HS-5 (cell line): ENCODE data around the gene SEPTIN8.

ENCODE experiments used
- DNase-seq: peaks from one replicate; pipeline ENCODE4 v3.0.0-alpha.2; 2012; ENCODE audit warnings: low read depth

SEPTIN8 gene

GRCh38 chr5:132748522-132749000 lies 28.5 kb downstream of the SEPTIN8 start:
- DNase-seq, result no peak

GRCh38 chr5:132747616-132748440 lies 29.2 kb downstream of the SEPTIN8 start:
- DNase-seq, result no peak

- no peak for DNase-seq
Observed at GRCh38 chr5:132746954-132747615, 30.0 kb downstream of the SEPTIN8 start, which contains the start of gene CCNI2. Gene CCNI2, plus strand, starts transcription at chr5:132747426. Its CDS starts 70 bp downstream, at chr5:132747496.

GRCh38 chr5:132746592-132746953 lies 30.5 kb downstream of the SEPTIN8 start:
- DNase-seq, result no peak

- DNase-seq, result no peak
Observed at GRCh38 chr5:132744659-132745058, 32.4 kb downstream of the SEPTIN8 start.

- DNase-seq, result no peak
Observed at GRCh38 chr5:132742626-132743025, 34.4 kb downstream of the SEPTIN8 start.

- DNase-seq, result no peak
Observed at GRCh38 chr5:132742158-132742557, 34.9 kb downstream of the SEPTIN8 start.

GRCh38 chr5:132739232-132739631 lies 37.8 kb downstream of the SEPTIN8 start:
- DNase-seq, result no peak

GRCh38 chr5:132737982-132738681 lies 38.9 kb downstream of the SEPTIN8 start:
- DNase-seq, result no peak

- peak; percentile 83 for DNase-seq
Observed at GRCh38 chr5:132736853-132737833, 39.9 kb downstream of the SEPTIN8 start, which contains the start of gene KIF3A. Gene KIF3A, minus strand, starts transcription at chr5:132737546. Its CDS starts 127 bp downstream, at chr5:132737419.

GRCh38 chr5:132734687-132735086 lies 42.4 kb downstream of the SEPTIN8 start:
- DNase-seq, result no peak

GRCh38 chr5:132733499-132734148 lies 43.4 kb downstream of the SEPTIN8 start:
- no peak for DNase-seq

- no peak for DNase-seq
Observed at GRCh38 chr5:132729896-132730295, 47.1 kb downstream of the SEPTIN8 start.

- no peak for DNase-seq
Observed at GRCh38 chr5:132725745-132726144, 51.3 kb downstream of the SEPTIN8 start.

GRCh38 chr5:132718544-132719312 lies 58.3 kb downstream of the SEPTIN8 start:
- DNase-seq, result no peak

- DNase-seq, result no peak
Observed at GRCh38 chr5:132714456-132715307, 62.4 kb downstream of the SEPTIN8 start.

- no peak for DNase-seq
Observed at GRCh38 chr5:132708645-132709044, 68.4 kb downstream of the SEPTIN8 start.

GRCh38 chr5:132704875-132705274 lies 72.2 kb downstream of the SEPTIN8 start:
- DNase-seq, result no peak
